Fibroblast of the aortic adventitia (primary cell): ENCODE data around the gene HOXA11. TPM values are rescaled to one million over a fixed set of nuclear protein-coding genes. Genes with fewer than 3 reads are reported as not detected.

Experiments
- DNase-seq: peaks from one replicate; pipeline ENCODE4 v3.0.0-alpha.2; 2010; ENCODE audit warnings: low read depth
- H3K4me3 ChIP-seq: 2 replicates; pipeline ENCODE4 v1.5.1; 2011; ENCODE audit warnings: low read depth, mild to moderate bottlenecking, control low read depth, low read length, moderate library complexity
- CTCF ChIP-seq: IDR thresholded peaks from 2 replicates; pipeline ENCODE4 v1.5.1; 2011; ENCODE audit warnings: mild to moderate bottlenecking, low read length, control low read depth, inconsistent platforms; ENCODE audit not compliant: insufficient read depth
- total RNA-seq: library from RNA; depleted of rRNA; stranded (reverse); fragments of >200 nt; gene quantifications from 2 replicates; pipeline ENCODE4 v1.2.3, GENCODE V29; 2012; ENCODE audit warnings: low replicate concordance

Gene HOXA11
- total RNA-seq, 1 donor, result not detected

GRCh38 chr7:27211764-27212204 lies 26.8 kb upstream of the HOXA11 start:
- TF ChIP-seq CTCF, result no peak
- DNase-seq, result no peak
- no peak overlapping the region for H3K4me3 ChIP-seq

- no peak overlapping the region for H3K4me3 ChIP-seq
- TF ChIP-seq CTCF, result no peak
- DNase-seq, result no peak
Observed at GRCh38 chr7:27211084-27211446, 26.0 kb upstream of the HOXA11 start.

GRCh38 chr7:27210441-27211083 lies 25.5 kb upstream of the HOXA11 start:
- peak; percentile 88 for TF ChIP-seq CTCF
- peak overlapping the region; percentile 44 for H3K4me3 ChIP-seq
- peak; percentile 45 for DNase-seq

- H3K4me3 ChIP-seq, result no peak overlapping the region
- no peak for DNase-seq
- TF ChIP-seq CTCF, result no peak
Observed at GRCh38 chr7:27209933-27210440, 25.0 kb upstream of the HOXA11 start.

- H3K4me3 ChIP-seq, result no peak overlapping the region
- no peak for TF ChIP-seq CTCF
- no peak for DNase-seq
Observed at GRCh38 chr7:27208998-27209397, 24.0 kb upstream of the HOXA11 start.

GRCh38 chr7:27207348-27207985 lies 22.4 kb upstream of the HOXA11 start:
- no peak for DNase-seq
- H3K4me3 ChIP-seq, result no peak overlapping the region
- TF ChIP-seq CTCF, result no peak
